Globus pallidus (tissue), 1 donor: ENCODE measurements around the gene OR10T2.
"Not testable (repeated sequence)": the region's sequence is repeated elsewhere in the genome, so short reads cannot be mapped to it uniquely, and the experiment has no call there.

Source experiments
- DNase-seq: peaks from one replicate; pipeline ENCODE4 v3.0.0-alpha.2; 2015; ENCODE audit warnings: low spot score

Gene OR10T2

DNA sequence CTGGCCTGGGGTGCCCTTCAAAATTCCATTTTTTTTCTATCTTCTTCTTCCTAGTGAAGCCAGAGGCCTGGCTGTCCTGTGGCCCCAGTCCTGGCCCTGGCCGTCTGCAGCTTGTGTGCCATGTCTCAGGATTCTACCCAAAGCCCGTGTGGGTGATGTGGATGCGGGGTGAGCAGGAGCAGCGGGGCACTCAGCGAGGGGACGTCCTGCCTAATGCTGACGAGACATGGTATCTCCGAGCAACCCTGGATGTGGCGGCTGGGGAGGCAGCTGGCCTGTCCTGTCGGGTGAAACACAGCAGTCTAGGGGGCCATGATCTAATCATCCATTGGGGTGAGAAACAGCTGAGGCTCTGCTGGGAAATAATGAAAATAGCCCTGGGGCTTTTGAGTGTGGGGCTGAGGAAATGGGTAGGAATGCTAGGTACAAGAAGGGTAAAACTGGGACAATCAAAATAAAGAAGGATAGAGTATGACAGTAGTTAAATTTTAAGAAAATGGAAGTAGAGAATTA lies 43.4 kb downstream of the OR10T2 start:
- DNase-seq = no peak

DNA sequence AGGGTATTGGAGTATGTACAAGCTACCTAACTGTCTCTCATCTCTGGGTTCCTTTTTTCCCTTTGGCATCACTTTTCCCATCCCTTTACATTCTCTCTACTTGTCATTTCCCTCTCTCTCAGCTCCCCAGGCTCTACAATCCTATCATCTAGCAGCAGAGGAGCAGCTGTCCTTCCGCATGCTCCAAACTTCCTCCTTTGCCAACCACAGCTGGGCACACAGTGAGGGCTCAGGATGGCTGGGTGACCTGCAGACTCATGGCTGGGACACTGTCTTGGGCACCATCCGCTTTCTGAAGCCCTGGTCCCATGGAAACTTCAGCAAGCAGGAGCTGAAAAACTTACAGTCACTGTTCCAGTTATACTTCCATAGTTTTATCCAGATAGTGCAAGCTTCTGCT lies 45.0 kb downstream of the OR10T2 start:
- DNase-seq = no peak

DNA sequence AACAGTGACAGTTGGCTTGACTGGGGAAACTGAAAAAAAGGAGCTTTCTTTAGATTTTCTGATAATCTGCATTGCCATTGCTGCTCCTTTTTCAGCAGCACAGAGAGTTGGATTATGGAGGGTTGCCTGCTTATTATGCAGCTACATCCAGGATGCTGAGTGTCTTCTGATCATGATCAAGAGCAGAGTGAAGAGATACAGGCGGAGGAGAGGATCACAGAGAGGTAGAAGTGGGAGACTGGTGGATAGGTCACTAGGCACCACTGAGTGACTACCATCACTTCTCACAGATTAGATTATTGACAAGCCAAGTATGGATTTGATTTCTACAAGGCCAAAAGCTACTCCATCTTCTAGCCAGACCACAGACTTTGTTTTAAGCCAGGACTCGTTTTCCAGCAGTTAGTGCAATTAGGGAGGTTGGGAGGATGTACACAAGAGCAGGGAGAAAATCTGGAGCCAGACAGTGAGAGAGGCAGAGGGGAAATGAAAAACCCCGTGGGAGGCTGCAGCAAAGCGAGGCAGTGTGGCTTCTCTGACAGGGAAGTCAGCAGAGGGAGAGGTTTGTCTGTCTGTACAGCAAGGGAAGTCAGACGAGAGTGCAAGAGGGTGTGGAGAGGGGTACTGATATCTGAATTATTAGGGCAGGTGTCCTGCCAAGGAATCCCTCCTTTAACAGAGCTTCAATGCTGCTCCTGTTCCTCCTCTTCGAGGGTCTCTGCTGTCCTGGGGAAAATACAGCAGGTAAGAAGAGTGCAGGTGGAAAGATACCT lies 45.8 kb downstream of the OR10T2 start, which contains the start of gene CD1E:
Gene CD1E, plus strand, starts transcription at position 592 of the 773 bp plus-strand sequence. Its CDS starts 95 bp downstream, at position 687.
- DNase-seq = no peak

DNA sequence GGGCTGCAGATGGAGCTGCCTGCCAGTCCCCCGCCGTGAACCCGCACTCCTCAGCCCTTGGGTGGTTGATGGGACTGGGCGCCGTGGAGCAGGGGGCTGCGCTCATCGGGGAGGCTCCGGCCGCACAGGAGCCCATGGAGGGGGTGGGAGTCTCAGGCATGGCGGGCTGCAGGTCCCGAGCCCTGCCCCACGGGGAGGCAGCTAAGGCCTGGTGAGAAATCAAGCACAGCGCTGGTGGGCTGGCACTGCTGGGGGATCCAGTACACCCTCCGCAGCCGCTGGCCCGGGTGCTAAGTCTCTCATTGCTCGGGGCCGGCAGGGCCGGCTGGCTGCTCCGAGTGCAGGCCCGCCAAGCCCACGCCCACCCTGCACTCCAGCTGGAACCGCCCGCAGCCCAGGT lies 50.3 kb downstream of the OR10T2 start:
- not testable (repeated sequence) for DNase-seq
